GM19452 (cell line): Measurements from ENCODE around the gene SCUBE1.
"Not testable (repeated sequence)": the region's sequence is repeated elsewhere in the genome, so short reads cannot be mapped to it uniquely, and the experiment has no call there.

Source experiments
- ATAC-seq: cut with Tn5 transposase; IDR thresholded peaks from one replicate; pipeline ENCODE4 v1.9.1; 2021; ENCODE audit not compliant: unreplicated experiment

SCUBE1 gene

GRCh38 chr22:43281394-43281793, 61.8 kb downstream of the SCUBE1 start:
- no peak for ATAC-seq

- not testable (repeated sequence) for ATAC-seq
Observed at GRCh38 chr22:43280523-43280886, 62.7 kb downstream of the SCUBE1 start.

GRCh38 chr22:43279867-43280522, 63.2 kb downstream of the SCUBE1 start:
- no peak for ATAC-seq

- no peak for ATAC-seq
Observed at GRCh38 chr22:43277987-43278601, 65.1 kb downstream of the SCUBE1 start.

GRCh38 chr22:43277091-43277490, 66.1 kb downstream of the SCUBE1 start:
- no peak for ATAC-seq

- ATAC-seq: no peak
Observed at GRCh38 chr22:43276321-43276720, 66.9 kb downstream of the SCUBE1 start.

GRCh38 chr22:43275545-43276317, 67.4 kb downstream of the SCUBE1 start:
- ATAC-seq: no peak

GRCh38 chr22:43274595-43275240, 68.5 kb downstream of the SCUBE1 start:
- no peak for ATAC-seq

GRCh38 chr22:43273902-43274484, 69.2 kb downstream of the SCUBE1 start:
- no peak for ATAC-seq

- ATAC-seq: no peak
Observed at GRCh38 chr22:43272869-43273318, 70.3 kb downstream of the SCUBE1 start.

- no peak for ATAC-seq
Observed at GRCh38 chr22:43272301-43272700, 70.9 kb downstream of the SCUBE1 start.

GRCh38 chr22:43270949-43271348, 72.2 kb downstream of the SCUBE1 start:
- no peak for ATAC-seq

- no peak for ATAC-seq
Observed at GRCh38 chr22:43270314-43270908, 72.8 kb downstream of the SCUBE1 start.

GRCh38 chr22:43269646-43270045, 73.5 kb downstream of the SCUBE1 start:
- ATAC-seq: no peak

- no peak for ATAC-seq
Observed at GRCh38 chr22:43269246-43269645, 73.9 kb downstream of the SCUBE1 start.

- no peak for ATAC-seq
Observed at GRCh38 chr22:43267981-43268660, 75.1 kb downstream of the SCUBE1 start.

GRCh38 chr22:43267332-43267980, 75.7 kb downstream of the SCUBE1 start:
- ATAC-seq: no peak

- no peak for ATAC-seq
Observed at GRCh38 chr22:43266076-43266475, 77.1 kb downstream of the SCUBE1 start.

- ATAC-seq: peak; percentile 80
Observed at GRCh38 chr22:43263645-43264514, 79.3 kb downstream of the SCUBE1 start.
